GM20431 (cell line): ENCODE measurements around the gene POLD2.
"Not testable (repeated sequence)": the region's sequence is repeated elsewhere in the genome, so short reads cannot be mapped to it uniquely, and the experiment has no call there.

Experiments used
- in situ Hi-C: fragments of 300-500 bp; cut with MseI, MboI; formaldehyde crosslinking; loops from one replicate; pipeline ENCODE4 v1.15.0; 2020; ENCODE audit warnings: low sequenced_read_pairs; ENCODE audit not compliant: unreplicated experiment

Gene POLD2

DNA sequence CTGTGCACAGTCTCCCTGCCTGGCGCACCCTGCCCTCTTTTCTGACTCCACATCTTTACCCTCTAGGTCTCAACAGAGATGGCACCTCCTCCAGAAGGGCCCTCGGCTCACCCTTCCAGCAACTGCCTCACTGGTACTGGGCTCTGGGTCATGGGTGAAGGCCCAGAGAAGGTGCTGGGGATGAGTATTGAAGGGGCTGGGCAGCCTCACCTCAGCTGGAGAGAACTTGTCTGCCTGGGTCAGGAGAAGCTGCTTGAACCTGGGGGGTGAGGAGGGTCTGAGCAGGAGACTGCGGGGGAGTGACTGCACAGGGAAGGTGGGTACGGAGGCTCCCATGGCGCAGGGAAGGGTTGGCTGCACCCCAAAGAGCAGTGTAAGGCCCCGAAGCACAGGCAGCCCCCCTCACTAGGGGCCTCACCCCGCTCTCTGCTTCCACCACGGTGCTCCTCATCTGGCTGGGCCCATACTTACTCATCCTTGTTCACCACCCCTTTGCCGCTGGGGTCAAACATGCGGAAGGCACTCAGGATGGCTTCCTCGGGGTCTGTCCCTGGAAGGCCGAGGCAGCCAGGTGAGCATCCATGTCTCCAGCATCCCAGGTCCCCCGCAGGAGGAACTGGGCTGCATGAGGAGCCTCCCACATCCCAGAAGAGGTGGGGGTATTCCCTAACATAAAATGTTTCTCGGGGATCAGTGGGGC is 16.1 kb upstream of the POLD2 start:
- in situ Hi-C loops: no loop called here

DNA sequence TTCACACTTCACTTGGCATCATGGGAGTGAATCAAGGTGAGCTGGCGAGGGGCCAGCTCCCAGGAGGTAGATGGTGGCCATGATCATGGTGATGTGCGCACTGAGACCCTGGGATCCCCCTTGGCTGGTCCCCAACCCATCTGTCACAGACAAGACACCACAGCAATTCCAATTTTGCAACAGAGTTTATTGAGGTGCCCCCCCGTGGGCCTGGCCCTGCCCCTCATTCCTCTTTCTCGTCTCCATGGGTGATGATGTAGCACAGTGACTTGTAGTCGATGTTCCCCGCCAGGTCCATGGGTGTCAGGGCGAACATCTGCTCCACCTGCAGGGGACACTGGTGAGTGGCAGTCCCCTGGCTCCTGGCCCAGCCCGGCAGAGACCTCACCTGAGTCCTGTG is 15.3 kb upstream of the POLD2 start:
- in situ Hi-C loops: no loop called here

DNA sequence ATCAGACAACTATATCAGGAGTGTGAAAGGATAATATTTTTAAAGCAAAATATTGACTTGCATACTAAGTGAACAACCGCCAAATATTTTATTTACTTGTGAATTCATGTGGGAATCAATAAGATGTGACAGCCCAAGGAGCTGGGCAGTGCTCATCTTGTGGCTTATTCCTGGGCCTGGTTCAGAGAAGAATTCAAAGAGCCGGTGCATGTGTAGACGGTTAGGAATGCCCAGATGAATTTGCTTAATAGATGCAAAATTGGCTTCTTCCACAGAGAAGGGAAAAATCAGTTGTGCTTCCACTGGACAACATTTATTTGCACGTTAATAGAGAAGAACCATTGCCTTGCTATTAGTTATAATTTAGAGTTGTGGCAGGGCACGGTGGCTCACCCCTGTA is 13.4 kb upstream of the POLD2 start:
- in situ Hi-C loops: no loop called here

DNA sequence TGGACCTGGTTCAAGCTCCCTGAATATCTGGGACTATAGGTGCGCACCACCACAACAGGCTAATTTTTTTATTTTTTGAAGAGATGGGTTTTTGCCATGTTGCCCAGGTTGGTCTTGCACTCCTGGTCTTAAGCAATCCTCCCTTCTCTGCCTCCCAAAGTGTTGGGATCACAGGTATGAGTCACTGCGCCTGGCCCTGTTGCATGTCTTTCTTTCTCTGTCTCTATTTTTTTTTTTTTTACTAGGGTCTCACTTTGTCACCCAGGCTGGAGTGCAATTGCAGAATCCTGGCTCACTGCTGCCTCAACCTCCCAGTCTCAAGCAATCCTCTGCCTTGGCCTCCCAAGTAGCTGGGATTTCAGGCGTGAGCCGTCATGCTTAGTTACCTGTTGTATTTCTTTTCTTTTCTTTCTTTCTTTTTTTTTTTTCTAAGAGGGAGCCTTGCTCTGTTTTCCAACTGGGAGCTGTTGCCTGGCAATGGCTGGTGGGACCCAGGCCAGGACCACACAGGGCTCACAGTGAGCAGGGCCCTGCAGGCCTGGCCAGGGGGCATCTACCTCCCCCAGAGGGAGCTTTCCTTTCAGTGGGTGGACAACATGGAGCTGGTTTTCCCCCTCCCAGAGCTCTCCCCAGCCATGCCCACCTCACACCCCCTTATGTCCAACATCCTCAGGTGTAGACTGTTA is 11.7 kb upstream of the POLD2 start:
- in situ Hi-C loops: no loop called here

DNA sequence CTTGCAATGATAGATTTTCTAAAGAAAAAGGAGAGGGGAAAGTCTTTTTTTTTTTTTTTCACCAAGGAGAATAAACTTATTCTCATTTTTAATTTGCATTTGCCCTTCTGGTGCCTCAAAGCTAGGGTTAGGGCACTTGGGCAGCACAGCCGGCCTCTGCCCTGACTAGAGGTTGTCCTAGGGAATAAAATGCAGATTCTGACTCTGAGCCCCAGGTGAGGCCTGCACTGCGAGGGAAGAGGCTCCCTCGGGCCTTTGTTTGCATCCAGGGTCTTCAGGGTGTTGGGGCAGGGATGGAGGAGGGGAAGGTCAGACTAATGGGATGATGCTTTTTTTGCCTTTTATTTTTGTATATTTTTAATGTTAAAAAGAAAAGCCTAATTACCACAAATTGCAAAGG is 9.9 kb upstream of the POLD2 start:
- in situ Hi-C loops: no loop called here

DNA sequence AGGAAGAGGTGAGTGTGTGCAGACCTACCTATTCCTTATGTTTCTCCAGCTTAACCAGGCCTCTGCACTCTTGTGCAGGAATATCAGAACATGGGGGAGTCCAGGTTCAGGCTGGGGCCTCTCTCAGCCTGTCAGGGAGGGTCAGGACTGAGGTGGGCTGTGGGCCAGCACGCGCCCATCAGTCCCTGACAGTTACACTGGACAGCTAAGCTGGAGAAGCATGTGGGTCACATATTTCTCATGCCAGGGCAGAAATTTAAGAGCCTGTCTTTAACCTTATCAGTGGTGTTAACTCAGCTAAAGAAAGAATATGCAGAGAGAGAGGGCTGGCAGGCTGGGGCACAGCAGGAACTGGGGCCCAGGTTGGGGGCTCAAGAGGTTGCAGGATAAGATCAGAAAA is 8.7 kb upstream of the POLD2 start:
- in situ Hi-C loops: no loop called here

DNA sequence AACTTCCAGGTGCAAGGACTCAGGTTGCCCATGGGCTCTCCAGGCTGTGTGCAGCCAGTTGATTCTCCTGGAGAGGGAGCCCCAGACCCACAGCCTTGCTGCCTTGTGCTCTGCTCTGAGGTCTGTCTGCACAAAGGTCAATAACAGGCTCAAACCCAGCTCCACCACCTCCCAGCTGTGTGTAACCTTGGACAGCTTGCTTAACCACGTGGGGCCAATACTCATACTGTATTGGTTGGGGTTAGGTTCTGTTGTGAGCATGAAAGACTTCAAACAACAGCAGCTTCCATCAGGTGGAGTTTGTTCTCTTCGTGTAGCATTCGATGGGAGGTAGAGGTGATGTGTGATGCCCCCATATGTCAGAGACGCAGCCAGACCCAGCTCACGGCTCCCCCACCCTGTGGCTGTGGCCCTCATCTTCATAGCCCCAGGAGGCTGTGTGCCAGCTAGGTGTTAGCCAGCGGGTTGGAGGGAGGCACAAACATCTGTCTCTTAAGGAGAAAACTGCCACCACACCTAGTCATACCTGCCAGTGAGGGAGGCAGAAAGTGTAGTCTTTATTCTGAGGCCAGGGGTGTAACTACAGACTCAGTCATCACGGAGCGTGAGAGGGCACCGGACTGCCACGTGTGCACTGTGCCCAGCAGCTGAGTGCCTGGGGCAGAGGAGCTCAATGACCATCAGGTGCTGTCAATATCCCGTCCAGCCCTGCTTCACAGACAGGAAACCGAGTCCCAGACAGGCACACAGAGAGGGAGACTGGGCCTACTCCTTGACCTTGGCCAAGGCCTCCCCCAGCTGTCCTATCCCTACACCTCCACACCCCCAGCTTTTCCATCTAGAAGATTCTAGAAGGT is 8.1 kb upstream of the POLD2 start:
- in situ Hi-C loops: no loop called here

DNA sequence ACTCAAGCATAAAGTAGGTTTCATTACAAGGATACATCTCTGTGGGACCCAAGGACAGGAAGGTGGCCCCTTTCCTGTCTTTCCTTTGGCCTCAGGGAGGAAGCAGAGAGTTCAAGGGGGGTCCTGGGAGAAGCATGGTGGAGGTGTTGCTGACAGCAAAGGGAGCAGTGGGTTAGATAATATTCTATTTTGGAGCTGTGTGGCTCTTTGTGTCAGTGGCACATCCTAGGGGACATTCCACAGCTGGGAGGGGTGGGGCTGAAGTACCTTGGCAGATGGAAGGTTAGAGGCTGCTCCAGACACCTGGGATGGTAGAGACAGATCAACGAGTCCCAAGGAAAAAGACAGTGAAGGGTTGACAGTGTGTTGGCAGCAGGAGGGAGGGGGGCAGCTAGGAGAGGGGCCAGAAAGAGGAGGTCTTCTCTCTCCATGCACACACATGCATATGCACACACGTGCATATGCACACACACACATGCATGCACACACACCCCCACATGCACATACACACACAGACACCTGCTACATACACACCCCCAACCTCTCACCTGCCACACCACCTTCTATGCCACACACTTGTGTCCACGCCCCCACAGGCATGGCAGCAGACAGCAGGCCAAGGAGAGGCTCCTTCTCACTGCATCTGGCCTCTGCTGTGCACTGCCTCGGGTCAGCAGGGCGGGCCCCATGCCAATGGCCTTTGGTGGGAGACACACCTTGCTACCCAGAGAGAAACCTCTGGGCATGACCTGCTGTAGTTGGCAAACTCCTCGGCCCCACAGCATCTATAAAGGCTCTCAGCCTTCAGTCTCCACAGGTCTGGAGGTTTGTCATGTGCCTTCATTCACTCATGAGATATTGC is 5.6 kb upstream of the POLD2 start:
- in situ Hi-C loops: no loop called here

DNA sequence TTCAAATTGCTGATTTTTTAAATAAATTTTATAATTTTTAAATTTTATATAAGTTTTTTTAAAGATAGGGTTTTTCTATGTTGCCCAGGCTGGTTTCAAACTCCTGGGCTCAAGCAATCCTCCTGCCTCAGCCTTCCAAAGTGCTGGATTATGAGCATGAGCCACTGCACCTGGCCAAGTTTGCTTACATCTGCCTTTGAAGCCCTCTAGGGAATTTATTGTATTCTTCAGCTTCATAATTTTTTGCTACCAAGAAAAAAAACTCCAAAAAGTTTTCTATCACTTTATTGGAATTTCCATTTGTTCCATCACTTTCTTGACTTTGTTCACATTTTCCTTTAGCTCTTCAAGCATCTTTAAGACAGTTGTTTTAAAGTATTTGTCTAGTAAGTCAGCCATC is 3.8 kb upstream of the POLD2 start:
- in situ Hi-C loops: no loop called here

DNA sequence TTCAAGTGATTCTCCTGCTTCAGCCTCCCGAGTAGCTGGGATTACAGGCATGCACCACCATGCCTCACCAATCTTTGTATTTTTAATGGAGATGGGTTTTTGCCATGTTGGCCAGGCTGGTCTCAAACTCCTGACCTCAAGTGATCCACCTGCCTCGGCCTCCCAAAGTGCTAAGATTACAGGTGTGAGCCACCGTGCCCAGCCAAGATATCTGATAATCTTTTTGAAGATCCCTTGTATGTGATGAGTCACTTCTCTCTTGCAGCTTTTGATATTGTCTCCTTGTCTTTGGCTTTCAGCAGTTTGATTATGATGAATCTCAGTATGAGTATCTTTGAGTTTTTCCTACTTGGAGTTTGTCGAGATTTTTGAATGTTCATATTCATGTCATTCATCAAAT is 3.2 kb upstream of the POLD2 start:
- in situ Hi-C loops: not testable (repeated sequence)

DNA sequence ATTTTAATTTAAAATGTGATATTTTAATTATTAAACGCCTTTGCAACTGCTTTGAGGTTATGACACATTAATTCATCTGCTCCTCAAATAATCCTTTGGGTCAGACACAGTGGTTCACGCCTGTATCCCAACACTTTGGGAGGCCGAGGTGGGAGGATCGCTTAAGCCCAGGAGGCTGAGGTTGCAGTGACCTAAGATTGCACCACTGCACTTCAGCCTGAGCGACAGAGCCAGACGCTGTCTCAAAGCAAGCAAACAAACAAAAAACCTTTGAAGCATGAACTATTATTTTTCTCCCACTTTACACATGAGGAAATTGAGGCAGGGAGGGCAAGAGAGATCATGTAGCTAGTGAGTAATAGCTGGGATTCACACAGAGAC is 1.5 kb upstream of the POLD2 start:
- in situ Hi-C loops: no loop called here

DNA sequence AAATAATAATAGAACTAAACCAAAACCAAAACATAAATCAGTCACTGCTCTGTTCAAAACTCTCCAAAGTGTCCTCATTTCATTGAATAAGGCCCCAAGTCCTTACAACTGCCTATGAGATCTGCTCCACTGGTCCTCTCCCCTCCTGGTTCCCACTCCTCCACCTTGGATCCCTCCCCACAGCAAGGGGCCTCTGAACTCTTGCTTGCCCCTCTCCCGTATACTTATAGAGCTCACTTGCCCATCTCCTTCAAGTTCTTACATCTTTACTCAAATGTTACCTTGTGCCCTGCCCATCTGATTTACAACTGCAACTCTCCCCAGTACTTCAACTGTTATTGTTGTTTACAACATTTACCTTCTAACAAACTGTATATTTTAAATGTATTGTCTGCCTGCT is 819 bp downstream of the POLD2 start:
- in situ Hi-C loops: no loop called here

DNA sequence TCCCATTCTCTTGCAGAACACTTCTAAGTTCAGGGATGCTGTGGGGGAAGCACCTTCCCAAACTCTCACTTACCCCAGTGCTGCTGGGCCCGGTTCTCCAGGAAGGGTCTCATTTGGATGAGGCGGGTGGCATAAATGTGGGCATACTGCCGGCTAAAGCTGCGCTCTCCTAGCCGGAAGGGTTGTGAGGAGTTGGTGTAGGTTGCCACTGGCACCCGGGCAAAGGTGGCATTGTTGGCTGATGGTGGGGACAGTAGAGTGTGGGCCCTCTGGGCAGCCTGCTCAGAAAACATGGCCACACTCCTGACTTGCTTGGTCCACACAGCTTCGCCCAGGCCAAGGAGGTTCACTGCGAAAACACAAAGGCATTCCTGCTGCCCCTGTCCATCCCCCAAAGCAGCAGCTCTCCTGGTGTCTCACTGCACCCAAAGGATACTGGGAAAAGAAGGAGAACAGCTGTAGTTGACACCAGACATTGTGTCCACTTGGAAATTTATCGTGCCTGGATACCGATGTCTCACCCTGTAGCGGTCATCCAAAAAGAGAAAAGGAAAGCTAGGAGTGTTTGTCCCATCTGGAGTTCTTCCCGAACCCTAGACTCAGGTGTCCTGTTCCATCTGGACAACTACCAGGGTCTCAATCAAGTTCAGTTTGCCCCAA is 1.5 kb downstream of the POLD2 start:
- in situ Hi-C loops: no loop called here

DNA sequence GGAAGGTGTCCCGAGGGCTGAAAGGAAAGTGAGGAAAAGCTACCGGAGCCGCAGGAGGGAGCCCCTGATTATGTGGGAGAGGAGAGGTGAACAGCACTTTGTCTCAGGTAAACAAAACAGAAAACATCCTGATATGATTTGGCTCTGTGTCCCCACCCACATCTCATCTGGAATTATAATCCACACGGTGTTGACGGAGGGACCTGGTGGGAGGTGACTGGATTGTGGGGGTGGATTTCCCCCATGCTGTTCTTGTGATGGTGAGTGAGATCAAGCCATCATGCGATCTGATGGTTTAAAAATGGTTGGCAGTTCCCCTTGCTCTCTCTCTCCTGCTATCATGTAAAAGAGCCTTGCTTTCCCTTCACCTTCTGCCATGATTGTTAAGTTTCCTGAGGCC is 3.0 kb downstream of the POLD2 start:
- in situ Hi-C loops: no loop called here

DNA sequence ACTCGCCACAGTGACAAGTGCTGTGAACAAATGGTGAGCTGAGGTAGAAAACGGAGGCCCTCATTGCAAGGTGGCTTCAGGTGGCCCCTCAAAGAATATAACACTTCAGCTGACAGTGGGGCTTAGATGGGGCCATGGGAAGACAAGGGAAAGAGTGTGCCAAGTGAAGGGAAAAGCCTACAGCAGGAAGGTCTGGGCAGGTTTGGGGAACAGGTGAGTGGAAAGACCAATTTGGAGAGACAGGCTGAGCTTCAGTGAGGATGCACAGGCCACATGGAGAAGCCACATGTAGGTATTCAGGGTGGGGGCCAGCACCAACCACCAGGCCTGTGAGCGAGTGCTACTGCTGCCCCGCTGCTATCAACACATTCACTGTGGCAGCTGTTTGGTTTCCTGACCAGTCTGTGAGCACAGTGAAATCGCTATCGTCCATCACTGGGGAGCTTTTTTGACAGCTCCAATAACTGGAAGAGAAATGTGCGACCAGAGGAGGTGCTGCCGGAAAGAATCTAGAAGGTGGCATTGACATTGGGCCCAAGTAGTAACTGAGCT is 3.4 kb downstream of the POLD2 start:
- in situ Hi-C loops: no loop called here

DNA sequence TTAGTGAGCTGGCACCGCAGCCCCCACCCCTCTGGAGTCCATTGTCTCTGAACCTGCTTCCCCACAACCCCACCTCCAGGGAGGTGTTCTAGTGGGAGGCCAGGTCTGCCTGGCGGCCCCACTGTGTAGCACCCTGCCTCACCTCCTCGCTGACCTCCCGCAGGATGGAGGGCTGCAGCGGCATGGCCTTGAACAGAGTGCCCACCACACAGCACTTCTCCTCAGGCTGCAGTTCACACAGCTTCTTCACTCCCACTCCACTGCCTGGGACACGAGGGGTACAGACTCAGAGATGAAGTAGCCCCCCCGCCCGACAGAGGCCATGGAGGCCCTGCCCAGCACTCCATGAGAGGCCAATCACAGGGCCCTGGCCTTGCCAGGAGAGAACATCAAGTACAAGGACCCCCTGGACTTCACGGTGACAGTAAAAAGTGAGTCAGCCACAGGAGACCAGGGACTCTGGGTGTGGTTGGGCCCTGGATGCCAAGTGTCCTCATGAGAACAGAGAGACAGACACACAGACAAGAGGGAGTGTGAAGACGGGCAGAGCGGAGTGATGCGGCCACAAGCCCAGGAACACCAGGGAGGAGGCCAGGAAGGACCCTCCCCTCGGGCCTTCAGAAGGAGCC is 5.4 kb downstream of the POLD2 start:
- in situ Hi-C loops: no loop called here

DNA sequence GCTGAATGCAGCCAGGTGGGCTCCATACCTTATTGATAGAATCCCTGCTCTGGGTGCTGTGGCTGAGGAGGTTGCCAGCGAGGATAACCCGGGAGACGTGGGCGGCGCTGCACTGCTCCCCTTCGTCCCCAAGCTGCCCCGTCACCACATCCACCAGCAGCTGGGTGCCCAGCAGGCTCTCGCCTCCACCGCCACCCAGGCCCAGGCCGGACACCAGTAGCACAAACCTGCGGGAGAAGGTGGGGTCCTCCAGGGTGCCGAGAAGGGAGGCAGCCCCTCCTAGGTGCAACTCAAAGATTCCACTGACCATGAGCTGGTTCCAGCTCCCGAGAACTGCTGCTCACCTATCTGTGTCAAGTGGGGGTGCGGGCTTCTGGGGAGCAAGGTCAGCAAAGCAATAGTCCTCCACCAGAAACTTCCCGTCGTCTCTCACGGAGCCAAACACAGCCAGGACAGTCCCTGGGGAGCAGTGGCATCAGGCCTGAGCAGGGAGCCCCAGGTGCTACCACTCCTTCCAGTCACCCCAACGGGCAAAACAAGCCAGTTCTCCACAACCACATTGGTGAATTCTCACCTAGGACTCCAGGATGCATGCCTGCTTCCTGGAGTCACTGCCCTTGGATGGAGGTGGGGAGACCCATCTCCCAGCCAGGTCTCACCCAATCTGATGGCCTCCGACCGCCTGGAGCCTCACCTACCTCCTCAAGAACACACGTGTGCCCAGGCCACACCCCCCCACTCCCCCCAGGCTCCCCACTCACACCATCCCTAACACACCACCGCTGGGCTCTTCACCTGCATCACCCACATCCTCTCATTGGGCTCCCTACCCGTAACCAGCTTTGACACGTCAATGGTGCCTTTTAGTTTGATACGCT is 6.3 kb downstream of the POLD2 start:
- in situ Hi-C loops: no loop called here
